ENCODE measurements around the gene POLR2A. TPM values are rescaled to one million over a fixed set of nuclear protein-coding genes. Genes with fewer than 3 reads are reported as not detected.

Gene POLR2A
- total RNA-seq: 100 to 1,000 TPM; 491 to 501 TPM
- 73.8 TPM for polyA plus RNA-seq (2013, experiment 1 of 2)
- polyA plus RNA-seq (2013, experiment 2 of 2): 91.3 TPM
- 61.9 to 539 (median 98.6) reads per million in 172 experiments for total RNA-seq

DNA sequence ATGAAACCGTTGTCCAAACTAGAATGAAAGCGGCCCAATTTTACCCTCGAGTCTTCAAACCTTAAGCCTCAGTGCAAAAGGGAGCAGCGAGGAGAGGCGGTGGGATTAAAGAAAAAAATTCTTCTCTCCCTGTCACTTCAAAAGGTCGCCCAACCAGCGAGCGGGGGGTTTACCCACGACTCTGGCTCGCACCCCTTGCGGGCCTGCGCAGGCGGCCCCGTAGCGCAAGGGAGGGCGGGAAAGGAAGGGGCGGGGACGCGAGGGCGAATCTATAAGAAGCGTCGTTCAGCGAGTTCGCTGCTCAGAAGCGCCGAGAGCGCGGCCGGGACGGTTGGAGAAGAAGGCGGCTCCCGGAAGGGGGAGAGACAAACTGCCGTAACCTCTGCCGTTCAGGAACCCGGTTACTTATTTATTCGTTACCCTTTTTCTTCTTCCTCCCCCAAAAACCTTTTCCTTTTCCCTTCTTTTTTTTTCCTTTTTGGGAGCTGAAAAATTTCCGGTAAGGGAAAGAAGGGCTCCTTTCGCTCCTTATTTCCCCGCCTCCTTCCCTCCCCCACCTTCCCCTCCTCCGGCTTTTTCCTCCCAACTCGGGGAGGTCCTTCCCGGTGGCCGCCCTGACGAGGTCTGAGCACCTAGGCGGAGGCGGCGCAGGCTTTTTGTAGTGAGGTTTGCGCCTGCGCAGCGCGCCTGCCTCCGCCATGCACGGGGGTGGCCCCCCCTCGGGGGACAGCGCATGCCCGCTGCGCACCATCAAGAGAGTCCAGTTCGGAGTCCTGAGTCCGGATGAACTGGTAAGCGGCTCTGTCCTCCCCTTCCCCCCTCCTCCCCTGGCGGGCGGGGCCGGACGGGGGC, at the start of gene POLR2A:
TSS of gene POLR2A (plus strand) at position 300 of the 852 bp plus-strand sequence.
- Histone ChIP-seq H3K36me3 (ENCODE audit: insufficient read depth, low read length) (peaks cover 7% of the 10 kb centered on the region), H3K4me3 (ENCODE audit: low read length) (peak within 1 kb of the TSS; percentile 87), H3K27ac (ENCODE audit: low read depth in 1 of 2, low read length in 2 of 2) (peak within 1 kb of the TSS; percentile 99), H3K27me3 (ENCODE audit: control insufficient read depth in 1 of 2, insufficient read depth in 2 of 2, low read length in 2 of 2) (no peaks in the 10 kb centered on the region), H3K9me3 (ENCODE audit: control insufficient read depth in 1 of 2, insufficient read depth in 1 of 2, low read length in 2 of 2) (no peaks in the 10 kb centered on the region), H3K4me1 (ENCODE audit: insufficient read depth, low read length) (peaks cover 73% of the 10 kb centered on the region)
- Mint-ChIP-seq H3K4me1 (ENCODE audit: low read depth) (peaks cover 72% of the 10 kb centered on the region), H3K27ac (peak within 1 kb of the TSS; percentile 99), H3K36me3 (ENCODE audit: low read depth) (peaks cover 50% of the 10 kb centered on the region), H3K4me3 (peak within 1 kb of the TSS; percentile 94), H3K9me3 (no peaks in the 10 kb centered on the region), H3K27me3 (no peaks in the 10 kb centered on the region)
- DNase-seq (peak; percentile 96 to 100 (median 98)), ATAC-seq (ENCODE audit: poor library complexity) (peak; percentile 66)
- TF ChIP-seq, protein P1, sequence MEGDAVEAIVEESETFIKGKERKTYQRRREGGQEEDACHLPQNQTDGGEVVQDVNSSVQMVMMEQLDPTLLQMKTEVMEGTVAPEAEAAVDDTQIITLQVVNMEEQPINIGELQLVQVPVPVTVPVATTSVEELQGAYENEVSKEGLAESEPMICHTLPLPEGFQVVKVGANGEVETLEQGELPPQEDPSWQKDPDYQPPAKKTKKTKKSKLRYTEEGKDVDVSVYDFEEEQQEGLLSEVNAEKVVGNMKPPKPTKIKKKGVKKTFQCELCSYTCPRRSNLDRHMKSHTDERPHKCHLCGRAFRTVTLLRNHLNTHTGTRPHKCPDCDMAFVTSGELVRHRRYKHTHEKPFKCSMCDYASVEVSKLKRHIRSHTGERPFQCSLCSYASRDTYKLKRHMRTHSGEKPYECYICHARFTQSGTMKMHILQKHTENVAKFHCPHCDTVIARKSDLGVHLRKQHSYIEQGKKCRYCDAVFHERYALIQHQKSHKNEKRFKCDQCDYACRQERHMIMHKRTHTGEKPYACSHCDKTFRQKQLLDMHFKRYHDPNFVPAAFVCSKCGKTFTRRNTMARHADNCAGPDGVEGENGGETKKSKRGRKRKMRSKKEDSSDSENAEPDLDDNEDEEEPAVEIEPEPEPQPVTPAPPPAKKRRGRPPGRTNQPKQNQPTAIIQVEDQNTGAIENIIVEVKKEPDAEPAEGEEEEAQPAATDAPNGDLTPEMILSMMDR (IDR thresholded peaks at IDR 0.05): no peak
- CTCF ChIA-PET: interaction anchor here (0.9 to 6.2 kb wide), 3 partner anchors 44 to 77 kb away, joined by 3 to 61 read pairs (median 6); no protein-coding TSS in a partner anchor
- POLR2A ChIA-PET: interaction anchor here (0.6 to 6.6 kb wide), 36 partner anchors 7 to 811 kb away, joined by 3 to 156 read pairs (median 6); partner anchors contain the start of genes ACAP1, CHRNB1, CNTROB and CTC1
- intact Hi-C loops (cut with DNase I, micrococcal nuclease): loop anchor here (1.0 to 10.0 kb wide), 10 partner anchors 29 to 671 kb away; partner anchors contain the start of genes EIF5A (in 1 of the 2), PER1 (in 1 of the 2), SENP3 (in 1 of the 2) and SLC16A13 (in 1 of the 2)

DNA sequence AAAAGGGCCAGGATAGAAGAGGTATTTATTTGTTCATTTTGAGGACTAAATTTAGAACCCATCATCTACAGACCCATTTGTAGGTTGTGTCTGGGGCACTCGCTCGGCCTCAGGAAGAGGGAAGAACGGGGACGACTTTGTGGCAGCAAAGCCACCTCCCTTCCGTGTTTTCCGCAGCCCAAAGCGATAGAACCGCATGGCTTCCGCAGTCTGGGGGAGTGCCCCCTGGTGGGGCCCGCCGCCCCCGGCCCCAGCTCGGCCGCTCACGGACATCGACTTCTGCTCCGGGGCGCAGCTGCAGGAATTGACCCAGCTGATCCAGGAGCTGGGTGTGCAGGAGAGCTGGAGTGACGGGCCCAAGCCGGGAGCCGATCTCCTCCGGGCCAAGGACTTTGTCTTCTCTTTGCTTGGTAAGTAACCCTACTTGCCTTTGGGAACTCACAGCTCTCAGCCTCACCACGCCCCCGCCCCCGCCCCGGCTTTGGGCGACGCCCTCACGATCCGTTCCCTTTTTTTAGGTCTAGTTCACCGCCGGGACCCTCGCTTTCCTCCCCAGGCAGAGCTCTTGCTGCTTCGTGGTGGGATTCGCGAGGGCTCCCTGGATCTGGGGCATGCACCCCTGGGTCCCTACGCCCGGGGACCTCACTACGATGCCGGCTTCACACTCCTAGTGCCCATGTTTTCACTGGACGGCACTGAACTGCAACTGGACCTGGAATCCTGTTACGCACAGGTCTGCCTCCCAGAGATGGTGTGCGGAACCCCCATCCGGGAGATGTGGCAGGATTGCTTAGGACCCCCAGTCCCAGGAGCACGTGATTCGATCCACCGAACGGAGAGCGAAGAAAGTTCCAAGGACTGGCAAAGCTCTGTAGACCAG, 48.2 kb upstream of the POLR2A start:
- ChIA-PET POLR2A (interaction anchor here (0.7 to 9.0 kb wide), 38 partner anchors 10 to 401 kb away, joined by 3 to 156 read pairs (median 6); partner anchors contain the start of genes ACAP1, DVL2, FXR2 and MPDU1), CTCF (interaction anchor here (0.8 to 4.8 kb wide), 30 partner anchors 11 to 390 kb away, joined by 3 to 61 read pairs (median 6); partner anchors contain the start of genes FXR2, POLR2A, SENP3 and SLC35G6)
- H3K9me3 ChIP-seq (ENCODE audit: control insufficient read depth in 1 of 2, insufficient read depth in 1 of 2, low read length in 2 of 2): peaks cover 0 to 12% of the 10 kb centered on the region in 2 experiments
- peaks cover 4% of the 10 kb centered on the region for H3K36me3 Mint-ChIP-seq (ENCODE audit: low read depth)
- H3K4me1 ChIP-seq (ENCODE audit: insufficient read depth, low read length): peaks cover 58% of the 10 kb centered on the region
- DNase-seq (peak; percentile 29 to 82 (median 52)), ATAC-seq (ENCODE audit: poor library complexity) (peak; percentile 38)
- H3K27ac Mint-ChIP-seq: peak overlapping the region; percentile 87
- peak overlapping the region; percentile 87 for H3K4me3 Mint-ChIP-seq
- intact Hi-C loops (cut with DNase I, micrococcal nuclease): loop anchor here (1.0 to 10.0 kb wide), 16 partner anchors 19 to 389 kb away; partner anchors contain the start of genes CTDNEP1 (in 1 of the 2), EIF5A (in 1 of the 2), ELP5 (in 1 of the 2) and KCTD11 (in 1 of the 2)
- no peaks in the 10 kb centered on the region for H3K9me3 Mint-ChIP-seq
- TF ChIP-seq, protein P1 (IDR thresholded peaks at IDR 0.05): peak; percentile 63
- peak overlapping the region; percentile 86 for H3K4me3 ChIP-seq (ENCODE audit: low read length)
- peak overlapping the region; percentile 83 to 93 for H3K27ac ChIP-seq (ENCODE audit: low read depth in 1 of 2, low read length in 2 of 2)
- peaks cover 23% of the 10 kb centered on the region for H3K27me3 Mint-ChIP-seq
- H3K36me3 ChIP-seq (ENCODE audit: insufficient read depth, low read length): no peaks in the 10 kb centered on the region
- H3K4me1 Mint-ChIP-seq (ENCODE audit: low read depth): peaks cover 48% of the 10 kb centered on the region
- H3K27me3 ChIP-seq (ENCODE audit: control insufficient read depth in 1 of 2, insufficient read depth in 2 of 2, low read length in 2 of 2): peaks cover 22 to 27% of the 10 kb centered on the region in 2 experiments

Data from CD4-positive, alpha-beta T cell (primary cell).